Cardiac fibroblast (primary cell): ENCODE results near the gene MYOM3.

Experiments used
- DNase-seq, 2 donors: peaks; one replicate each; pipeline versions ENCODE4 v3.0.0 to v3.0.0-alpha.2; 2010; ENCODE audit warnings: low read depth in 2 of 2
- H3K4me3 ChIP-seq, 2 donors: replicated peaks in 1 of 2; 1 replicate in 1 of 2; 2 replicates in 1 of 2; pipeline ENCODE4 v1.5.1; 2011; ENCODE audit warnings: low read depth in 2 of 2, low read length in 2 of 2, mild to moderate bottlenecking in 2 of 2, moderate library complexity in 1 of 2
- TF ChIP-seq, protein P1 (sequence below): IDR thresholded peaks from one replicate; pipeline ENCODE4 v1.5.1; 2011; ENCODE audit warnings: low read depth, mild to moderate bottlenecking, low read length, inconsistent platforms

Gene MYOM3

DNA sequence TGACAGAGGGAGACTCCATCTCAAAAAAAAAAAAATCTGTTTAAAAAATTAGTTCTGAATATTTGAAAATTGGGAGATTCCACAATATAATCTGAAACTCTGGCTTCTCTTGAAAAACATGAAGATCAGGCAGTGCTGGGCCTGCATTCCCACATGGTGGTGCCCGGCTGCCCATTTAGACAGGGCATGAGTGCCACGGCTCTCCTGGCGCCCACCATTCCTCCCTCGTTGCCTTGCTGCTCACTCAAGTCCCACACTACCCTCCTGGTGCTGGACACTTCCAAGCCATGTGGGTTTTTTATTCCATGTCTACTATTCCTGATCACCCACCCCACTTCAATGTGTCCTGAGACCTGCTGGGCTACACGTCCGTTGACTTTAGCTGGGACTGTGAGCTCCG lies 10.8 kb upstream of the MYOM3 start:
- TF ChIP-seq, protein P1, sequence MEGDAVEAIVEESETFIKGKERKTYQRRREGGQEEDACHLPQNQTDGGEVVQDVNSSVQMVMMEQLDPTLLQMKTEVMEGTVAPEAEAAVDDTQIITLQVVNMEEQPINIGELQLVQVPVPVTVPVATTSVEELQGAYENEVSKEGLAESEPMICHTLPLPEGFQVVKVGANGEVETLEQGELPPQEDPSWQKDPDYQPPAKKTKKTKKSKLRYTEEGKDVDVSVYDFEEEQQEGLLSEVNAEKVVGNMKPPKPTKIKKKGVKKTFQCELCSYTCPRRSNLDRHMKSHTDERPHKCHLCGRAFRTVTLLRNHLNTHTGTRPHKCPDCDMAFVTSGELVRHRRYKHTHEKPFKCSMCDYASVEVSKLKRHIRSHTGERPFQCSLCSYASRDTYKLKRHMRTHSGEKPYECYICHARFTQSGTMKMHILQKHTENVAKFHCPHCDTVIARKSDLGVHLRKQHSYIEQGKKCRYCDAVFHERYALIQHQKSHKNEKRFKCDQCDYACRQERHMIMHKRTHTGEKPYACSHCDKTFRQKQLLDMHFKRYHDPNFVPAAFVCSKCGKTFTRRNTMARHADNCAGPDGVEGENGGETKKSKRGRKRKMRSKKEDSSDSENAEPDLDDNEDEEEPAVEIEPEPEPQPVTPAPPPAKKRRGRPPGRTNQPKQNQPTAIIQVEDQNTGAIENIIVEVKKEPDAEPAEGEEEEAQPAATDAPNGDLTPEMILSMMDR, result no peak
- H3K4me3 ChIP-seq, result no peak overlapping the region
- DNase-seq, result no peak

DNA sequence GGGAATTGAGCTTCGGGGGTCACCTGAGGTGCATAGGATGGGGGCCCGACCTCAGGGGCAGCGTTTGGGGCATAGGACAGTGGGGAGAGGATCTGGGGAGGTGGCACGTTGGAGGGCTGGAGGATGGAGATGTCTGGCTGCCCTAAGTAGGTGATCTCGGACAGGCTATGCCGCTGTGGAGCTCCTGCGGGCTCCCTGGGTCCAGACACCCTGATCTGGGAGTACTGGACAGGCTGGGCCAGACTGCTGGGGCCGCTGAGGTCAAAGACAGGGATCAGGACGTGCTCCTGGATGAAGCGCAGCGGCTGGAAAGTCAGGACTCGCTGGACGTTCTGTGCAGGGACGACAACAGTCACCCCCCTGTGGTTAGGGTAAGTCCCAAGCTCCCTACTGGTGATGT lies 9.5 kb upstream of the MYOM3 start:
- TF ChIP-seq, protein P1, result no peak
- no peak overlapping the region for H3K4me3 ChIP-seq
- DNase-seq, result no peak

DNA sequence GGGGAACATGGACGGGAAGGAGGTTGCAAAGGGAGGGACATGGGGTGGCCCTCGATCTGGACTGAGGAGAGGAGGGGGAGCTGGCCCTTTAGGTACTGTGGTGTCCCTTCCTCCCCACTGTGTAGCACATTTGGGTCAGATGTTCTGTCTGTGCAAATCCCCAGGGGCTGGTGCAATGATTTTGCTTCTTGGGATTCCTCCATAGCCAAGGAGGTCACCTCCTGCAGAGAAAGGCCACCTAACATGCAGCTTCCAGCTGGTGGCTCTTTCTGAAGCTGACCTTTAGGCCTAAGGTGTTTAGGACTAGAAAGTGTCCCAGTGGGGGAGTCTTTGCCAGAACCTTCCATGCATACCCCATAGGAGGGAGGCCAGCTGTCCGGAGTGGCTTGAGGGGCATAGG lies 9.0 kb upstream of the MYOM3 start:
- no peak for DNase-seq
- TF ChIP-seq, protein P1, result no peak

DNA sequence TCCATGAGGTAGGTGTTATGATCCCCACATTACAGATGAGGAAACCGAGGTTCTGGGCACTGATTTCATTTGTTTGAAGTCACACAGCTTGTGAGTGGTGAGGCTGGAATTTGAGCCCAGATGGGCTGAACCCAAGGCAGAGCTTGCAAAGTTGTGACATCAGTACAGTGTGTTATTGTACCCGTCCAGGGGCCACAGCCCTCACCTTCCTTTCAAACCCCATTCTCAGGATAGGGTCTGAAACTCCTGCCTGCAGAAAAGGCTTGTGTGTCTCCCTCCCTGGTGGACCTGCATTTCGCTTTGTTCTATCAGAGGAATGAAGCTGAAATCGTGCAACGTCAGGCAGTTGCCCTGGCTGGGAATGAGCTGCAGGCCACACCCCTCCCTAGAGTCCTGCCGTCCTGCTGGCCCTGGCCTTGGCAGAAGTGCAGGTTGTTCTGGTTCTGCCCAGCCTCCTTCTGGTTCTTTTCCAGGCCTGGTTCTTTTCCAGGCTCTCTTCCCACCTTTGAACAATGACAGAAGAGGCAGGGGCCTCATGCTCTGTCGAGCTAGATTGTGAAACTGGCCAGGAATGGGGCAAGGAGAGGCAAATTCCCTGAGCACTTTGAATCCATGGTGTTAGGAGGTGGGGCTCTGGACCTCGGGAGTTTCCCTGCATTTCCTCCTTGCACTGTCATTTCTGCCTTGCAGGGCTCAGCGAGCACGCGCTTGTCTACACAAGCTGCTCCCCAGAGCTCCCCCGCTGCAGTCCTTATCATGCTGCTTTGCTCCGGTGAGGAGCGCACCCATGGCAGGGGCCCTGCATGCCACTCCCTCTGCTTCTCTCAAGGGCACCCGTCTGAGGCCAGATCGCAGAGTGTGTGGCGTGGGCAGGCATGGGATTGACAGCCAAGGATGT lies 8.2 kb upstream of the MYOM3 start:
- TF ChIP-seq, protein P1, result no peak
- peak; percentile 54 to 88 for DNase-seq
- no peak overlapping the region for H3K4me3 ChIP-seq

More for the DNA sequence above, 9.0 kb upstream of the MYOM3 start:
- no peak overlapping the region for H3K4me3 ChIP-seq

DNA sequence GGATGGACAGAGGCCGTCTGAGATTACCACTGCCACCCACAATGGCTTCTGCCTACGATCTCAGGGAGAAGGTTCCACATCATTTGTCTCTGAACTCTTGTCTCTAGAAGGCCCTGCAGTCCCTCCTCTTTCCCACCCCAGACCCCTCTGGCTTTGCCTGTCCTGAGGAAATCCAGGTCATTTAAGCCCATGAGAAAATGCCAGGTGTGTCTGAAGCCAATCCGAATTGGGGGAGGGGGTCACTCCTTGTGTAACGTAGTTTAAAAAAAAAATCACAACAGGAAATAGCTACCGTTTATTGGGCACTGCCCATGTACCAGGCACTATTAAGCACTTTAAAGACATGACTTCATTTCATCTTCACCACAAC lies 7.5 kb upstream of the MYOM3 start:
- H3K4me3 ChIP-seq, result no peak overlapping the region
- TF ChIP-seq, protein P1, result no peak
- DNase-seq, result no peak

DNA sequence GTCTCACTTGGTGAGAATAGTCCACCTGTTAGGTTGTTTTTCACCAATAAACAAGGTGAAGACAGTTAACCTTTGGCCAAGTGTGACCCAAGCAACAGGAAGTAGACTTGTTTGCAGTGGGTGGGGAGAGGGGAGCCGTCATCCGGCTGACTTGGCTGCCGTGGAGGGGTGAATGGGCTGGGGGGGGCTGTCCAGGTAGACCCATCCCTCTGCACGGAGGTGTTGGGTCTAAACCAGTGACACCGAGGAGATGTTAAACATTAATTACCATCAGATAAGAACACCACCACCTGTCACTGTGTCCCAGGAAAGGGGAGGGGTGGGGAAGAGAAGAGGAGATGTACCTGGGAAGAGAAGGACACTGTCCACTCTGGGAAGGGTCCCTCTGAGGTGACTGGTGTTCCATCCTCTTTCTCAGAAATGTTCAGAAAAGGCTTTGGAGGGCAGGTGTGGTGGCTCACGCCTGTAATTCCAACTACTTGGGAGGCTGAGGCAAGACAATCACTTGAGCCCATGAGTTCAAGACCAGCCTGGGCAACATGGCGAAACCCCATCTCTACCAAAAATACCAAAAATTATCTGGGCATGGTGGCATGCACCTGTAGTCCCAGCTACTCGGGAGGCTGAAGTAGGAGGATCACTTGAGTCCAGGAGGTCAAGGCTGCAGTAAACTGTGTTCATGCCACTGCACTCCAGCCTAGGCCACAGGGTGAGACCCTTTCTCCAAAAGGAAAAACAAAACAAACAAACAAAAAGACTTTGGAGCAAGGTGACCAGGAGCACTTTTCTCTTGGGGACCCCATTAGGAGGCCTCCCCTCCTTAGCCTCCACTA lies 6.7 kb upstream of the MYOM3 start:
- no peak for DNase-seq
- H3K4me3 ChIP-seq, result no peak overlapping the region
- TF ChIP-seq, protein P1, result no peak
